NCI-H345 (cell line): Measurements from ENCODE around the gene MED19.
"Not testable (repeated sequence)": the region's sequence is repeated elsewhere in the genome, so short reads cannot be mapped to it uniquely, and the experiment has no call there.

Experiments used
- DNase-seq: peaks from one replicate; lab custom pipeline; 2025; lab: John Stamatoyannopoulos, UW

Gene MED19

GRCh38 chr11:57711414-57712255 is at the start of gene MED19:
MED19 (minus strand) TSS chr11:57712215; CDS start chr11:57712179, 36 bp downstream.
- DNase-seq: peak; percentile 94

GRCh38 chr11:57758174-57758573 is 46.2 kb upstream of the MED19 start:
- DNase-seq: no peak

- DNase-seq: no peak
Measured at GRCh38 chr11:57752954-57753353, 40.9 kb upstream of the MED19 start.

- DNase-seq: no peak
Measured at GRCh38 chr11:57751676-57752253, 39.8 kb upstream of the MED19 start, which contains the start of gene BTBD18. BTBD18 (minus strand) TSS chr11:57751819; CDS start chr11:57751188, 631 bp downstream.

- DNase-seq: no peak
Measured at GRCh38 chr11:57751176-57751575, 39.2 kb upstream of the MED19 start.

GRCh38 chr11:57746920-57747319 is 34.9 kb upstream of the MED19 start:
- no peak for DNase-seq

GRCh38 chr11:57745206-57745605 is 33.2 kb upstream of the MED19 start:
- DNase-seq: no peak

- DNase-seq: no peak
Measured at GRCh38 chr11:57744357-57744756, 32.3 kb upstream of the MED19 start.

GRCh38 chr11:57742087-57742452 is 30.1 kb upstream of the MED19 start:
- DNase-seq: no peak

- peak; percentile 96 for DNase-seq
Measured at GRCh38 chr11:57741132-57742086, 29.4 kb upstream of the MED19 start, which contains the start of gene SELENOH. SELENOH (plus strand) TSS chr11:57741491; CDS start chr11:57741596, 105 bp downstream.

GRCh38 chr11:57735619-57736298 is 23.7 kb upstream of the MED19 start:
- no peak for DNase-seq

GRCh38 chr11:57732661-57733060 is 20.6 kb upstream of the MED19 start:
- no peak for DNase-seq

- DNase-seq: no peak
Measured at GRCh38 chr11:57729479-57729878, 17.5 kb upstream of the MED19 start.

- DNase-seq: no peak
Measured at GRCh38 chr11:57728829-57729228, 16.8 kb upstream of the MED19 start.

GRCh38 chr11:57727185-57727584 is 15.2 kb upstream of the MED19 start:
- no peak for DNase-seq

- DNase-seq: not testable (repeated sequence)
Measured at GRCh38 chr11:57716726-57717125, 4.7 kb upstream of the MED19 start.

GRCh38 chr11:57713835-57714234 is 1.8 kb upstream of the MED19 start:
- no peak for DNase-seq

- peak; percentile 99 for DNase-seq
Measured at GRCh38 chr11:57712256-57713150, 488 bp upstream of the MED19 start, which contains the start of gene TMX2. TMX2 (plus strand) TSS chr11:57712593; CDS start chr11:57712619, 26 bp downstream.

GRCh38 chr11:57709802-57710367 is 2.1 kb downstream of the MED19 start:
- no peak for DNase-seq

GRCh38 chr11:57705432-57705831 is 6.6 kb downstream of the MED19 start:
- not testable (repeated sequence) for DNase-seq
